Activated T-helper 9 cell treated with anti-CD3 and anti-CD28 coated beads, Interleukin-2, amount 50 U/mL, for 16 hours (primary cell): ENCODE results near the gene DLD.
"Not testable (repeated sequence)": the region's sequence is repeated elsewhere in the genome, so short reads cannot be mapped to it uniquely, and the experiment has no call there.

Source experiments
- DNase-seq: peaks from one replicate; pipeline ENCODE4 v3.0.0-alpha.2; 2020; ENCODE audit warnings: low read depth

Gene DLD

GRCh38 chr7:107874605-107875446 is 16.2 kb upstream of the DLD start:
- DNase-seq = no peak

DNA sequence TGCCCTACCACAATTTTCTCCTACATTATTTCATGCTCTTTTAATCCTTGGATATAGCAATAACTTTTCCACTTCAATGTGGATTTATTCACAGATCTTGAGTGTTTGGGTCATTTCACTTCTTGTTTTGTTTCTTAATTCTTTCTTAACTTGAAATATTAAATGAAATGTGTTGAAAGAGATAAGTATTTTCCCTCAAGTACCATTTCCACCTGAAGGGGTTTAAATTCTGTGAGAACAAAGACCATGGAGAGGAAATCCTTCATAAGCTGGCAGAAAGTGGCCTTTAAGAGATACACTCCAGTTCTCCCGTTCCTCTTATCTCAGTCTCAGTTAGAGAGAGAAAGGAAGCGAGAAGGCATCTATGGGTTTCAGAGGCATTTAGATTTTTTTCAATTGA is 14.1 kb upstream of the DLD start:
- DNase-seq = no peak

- DNase-seq = no peak
These were observed 13.1 kb upstream of the DLD start for GRCh38 chr7:107877731-107878382.

GRCh38 chr7:107878636-107879035 is 12.3 kb upstream of the DLD start:
- no peak for DNase-seq

- DNase-seq = no peak
These were observed 11.5 kb upstream of the DLD start for GRCh38 chr7:107879400-107880035.

GRCh38 chr7:107882766-107883165 is 8.2 kb upstream of the DLD start:
- DNase-seq = no peak

DNA sequence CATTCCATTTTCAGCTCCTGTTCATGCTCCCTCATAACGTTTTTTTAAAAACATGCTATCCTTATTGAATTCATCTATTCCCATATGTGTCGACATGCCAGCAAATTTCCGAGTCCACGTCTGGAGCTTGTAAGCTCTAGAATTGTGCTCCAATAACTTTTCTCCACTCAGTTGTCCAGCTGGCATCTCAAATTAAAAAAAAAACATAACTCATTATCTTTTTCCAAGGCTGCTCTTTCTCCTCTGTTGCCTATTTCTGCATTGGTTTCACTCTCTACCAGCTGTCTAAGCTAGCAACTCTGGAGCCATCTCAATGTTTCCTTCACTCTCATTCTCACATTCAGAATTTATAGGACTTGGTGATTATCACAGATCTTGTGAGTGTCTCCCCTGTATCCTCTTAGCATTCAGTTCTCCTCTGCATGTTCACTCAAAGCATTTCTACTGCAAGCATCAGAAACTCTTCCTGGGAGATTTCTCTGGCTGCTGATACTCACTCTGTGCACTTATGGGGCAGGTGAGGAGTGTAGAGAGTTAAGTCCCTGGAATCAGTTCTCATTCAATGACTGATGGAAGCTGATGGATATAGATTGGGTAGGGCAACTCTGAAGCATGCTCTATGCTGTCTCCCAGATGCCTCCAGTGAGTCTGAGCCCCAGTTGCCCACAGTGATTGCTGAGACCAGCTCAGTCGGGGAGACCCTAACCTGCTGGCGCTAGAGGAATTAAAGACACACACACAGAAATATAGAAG is 6.7 kb upstream of the DLD start:
- DNase-seq = no peak

DNA sequence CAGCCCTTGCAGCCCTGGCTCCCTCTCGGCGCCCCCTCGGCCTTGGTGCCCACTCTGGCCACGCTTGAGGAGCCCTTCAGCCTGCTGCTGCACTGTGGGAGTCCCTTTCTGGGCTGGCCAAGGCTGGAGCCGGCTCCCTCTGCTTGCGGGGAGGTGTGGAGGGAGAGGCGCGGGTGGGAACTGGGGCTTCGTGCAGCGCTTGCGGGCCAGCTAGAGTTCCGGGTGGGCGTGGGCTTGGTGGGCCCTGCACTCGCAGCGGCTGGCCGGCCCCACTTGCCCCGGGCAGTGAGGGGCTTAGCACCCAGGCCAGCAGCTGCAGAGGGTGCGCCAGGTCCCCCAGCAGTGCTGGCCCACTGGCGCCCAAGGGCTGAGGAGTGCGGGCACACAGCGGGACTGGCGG is 3.2 kb upstream of the DLD start:
- DNase-seq = not testable (repeated sequence)

DNA sequence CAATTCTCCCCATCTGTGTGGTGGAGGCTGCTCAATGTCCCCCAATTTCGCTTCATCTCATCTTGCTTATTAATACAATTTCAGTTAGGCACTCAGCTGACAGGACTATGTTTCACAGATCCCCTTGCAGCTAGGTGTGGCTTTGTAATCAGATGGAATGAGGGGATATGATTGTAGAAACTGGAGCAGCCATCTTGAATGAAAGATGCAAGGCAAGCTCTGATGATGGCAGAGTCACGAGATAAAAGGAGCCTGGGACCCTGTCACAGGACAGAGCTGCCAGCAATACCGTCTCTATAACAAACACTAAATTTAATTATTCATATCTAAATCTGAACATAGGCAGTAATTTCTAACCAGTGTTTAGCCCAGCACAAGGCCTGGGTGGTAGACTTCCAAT is 991 bp upstream of the DLD start:
- DNase-seq = no peak

- DNase-seq = no peak
These were observed 456 bp upstream of the DLD start for GRCh38 chr7:107890493-107890961.

- DNase-seq = no peak
These were observed 818 bp downstream of the DLD start for GRCh38 chr7:107891636-107892366.

DNA sequence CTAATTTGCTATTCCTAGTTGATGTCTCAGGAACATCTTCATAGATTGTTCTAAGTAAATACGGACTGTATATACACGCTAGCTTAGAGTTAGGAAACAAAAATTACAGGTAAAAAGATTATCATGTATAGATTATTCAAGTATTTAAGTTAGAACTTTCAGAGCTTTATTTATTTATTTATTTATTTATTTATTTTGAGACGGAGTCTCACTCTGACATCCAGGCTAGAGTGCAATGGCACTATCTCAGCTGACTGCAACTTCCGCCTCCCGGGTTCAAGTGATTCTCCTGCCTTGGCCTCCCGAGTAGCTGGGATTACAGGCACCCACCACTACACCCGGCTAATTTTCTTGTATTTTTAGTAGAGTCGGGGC is 1.4 kb downstream of the DLD start:
- DNase-seq = not testable (repeated sequence)

DNA sequence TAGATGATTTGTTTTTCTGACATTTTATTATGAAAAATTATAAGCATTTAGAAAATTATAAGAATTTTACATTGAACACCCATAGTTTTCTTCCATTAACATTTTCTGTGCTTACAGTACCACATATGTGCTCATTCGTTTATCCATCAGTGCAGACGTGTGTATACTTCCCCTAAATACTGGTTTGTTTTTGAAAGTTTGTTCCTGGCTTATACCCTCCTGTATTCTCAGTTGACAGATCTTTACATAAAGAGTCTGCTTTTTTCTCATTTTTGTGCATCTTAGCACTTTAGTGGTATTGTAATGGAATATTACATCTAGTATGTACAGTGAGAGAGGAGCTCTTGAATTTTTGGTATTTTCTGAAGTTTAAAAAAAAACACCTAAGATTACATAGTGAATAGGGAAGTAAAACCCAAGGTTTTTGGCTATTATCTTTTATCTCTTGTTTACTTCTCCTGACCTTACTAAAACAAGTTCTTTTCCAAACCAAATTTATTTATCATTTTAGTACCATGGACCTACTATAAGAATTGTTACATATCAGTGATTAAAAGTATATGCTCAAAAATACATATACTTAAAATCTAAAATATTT is 8.1 kb downstream of the DLD start:
- no peak for DNase-seq

DNA sequence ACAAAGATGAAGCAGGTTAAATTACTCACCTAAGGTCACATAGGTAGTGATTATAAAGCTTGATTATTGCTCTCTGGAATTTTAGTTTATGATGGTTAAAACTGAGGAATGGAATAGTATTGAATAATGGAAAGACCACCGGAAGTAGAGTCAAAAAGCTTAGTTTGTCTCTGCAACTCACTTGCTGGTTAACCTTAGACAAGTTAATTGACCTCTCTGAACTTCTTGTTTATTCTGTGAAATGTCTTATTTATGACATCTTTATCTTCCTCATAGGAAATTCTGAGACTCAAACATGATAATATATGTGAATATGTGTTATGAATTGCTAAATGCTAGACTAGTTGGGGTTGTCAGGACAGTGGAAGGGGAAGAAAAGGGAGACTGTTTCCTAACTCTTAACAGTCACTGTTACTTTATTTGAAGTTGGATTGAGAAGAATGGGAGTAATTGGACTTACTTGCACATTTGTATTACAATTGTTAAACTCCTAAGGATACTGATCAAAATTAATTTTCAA is 9.6 kb downstream of the DLD start:
- DNase-seq = no peak

DNA sequence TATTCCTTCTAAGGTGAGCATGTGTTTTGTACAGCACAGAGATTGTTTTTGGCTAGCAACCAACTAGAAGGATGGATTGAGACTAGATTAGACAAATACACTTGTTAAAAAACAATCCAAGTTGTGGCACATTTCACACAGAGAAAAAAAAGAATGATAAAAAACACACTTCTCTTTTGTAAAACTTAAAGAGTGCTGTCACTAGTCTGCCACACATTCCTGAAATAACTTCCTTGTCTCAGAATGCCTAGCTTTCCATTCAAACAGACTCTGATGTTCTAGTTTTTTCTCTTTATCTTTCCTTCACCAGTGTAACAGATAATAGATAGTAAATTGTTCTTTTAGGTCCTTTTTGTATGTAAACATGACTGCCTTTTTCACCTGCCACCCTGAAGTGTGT is 11.4 kb downstream of the DLD start:
- DNase-seq = no peak

DNA sequence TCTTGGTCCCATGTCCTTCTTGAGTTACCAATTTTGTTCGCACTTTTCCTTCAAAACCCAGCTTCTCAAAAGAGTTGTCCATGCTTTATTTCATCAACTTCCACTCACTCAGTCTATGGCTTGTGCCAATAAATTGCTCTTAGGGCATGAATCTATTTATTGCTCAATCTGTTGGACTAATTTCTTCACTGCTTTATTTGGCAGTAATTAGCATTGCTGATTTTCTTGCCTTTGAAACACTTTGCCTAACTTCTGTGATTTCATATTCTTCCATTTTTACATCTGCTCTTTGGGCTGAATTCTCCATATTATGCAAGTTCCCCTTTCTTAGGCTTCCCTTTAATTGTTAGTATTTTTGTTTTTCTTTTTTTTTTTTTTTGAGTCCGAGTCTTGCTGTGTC is 16.8 kb downstream of the DLD start:
- DNase-seq = no peak

GRCh38 chr7:107909445-107909844 is 18.5 kb downstream of the DLD start:
- DNase-seq = no peak

- DNase-seq = no peak
These were observed 21.0 kb downstream of the DLD start for GRCh38 chr7:107911981-107912380.

DNA sequence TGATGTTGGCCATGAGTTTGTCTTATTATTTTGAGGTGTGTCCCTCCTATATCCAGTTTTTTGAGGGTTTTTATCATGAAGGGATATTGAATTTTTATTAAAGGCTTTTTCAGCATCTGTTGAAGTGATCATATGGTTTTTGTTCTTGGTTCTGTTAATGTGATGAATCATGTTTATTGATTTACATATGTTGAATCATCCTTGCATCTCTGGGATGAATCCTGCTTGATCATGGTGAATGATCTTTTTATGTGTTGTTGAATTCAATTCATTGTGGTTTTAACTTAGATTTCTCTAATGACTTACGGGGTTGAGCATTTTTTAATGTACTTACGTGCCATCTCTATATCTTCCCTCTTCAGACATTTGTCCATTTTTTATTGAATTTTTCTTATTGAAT is 22.9 kb downstream of the DLD start:
- DNase-seq = no peak

DNA sequence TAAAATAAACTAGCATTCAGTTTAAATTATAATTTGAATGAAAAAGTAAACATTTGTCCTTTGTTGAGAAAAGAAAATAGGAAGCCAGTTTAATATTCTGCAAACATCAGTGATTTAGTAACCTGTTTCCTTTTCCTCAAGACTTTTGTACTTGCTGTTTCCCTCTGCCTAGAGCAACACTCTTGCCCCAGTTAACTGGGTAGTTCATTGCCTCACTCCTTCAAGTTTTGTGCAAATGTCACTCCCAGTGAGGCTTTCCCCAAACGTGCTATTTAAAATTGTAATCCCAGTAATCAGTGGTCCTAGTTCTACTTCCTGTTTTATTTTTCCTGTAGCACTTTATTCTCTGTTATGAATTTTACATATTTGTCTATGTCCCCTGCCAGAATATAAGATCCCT is 23.8 kb downstream of the DLD start:
- no peak for DNase-seq

GRCh38 chr7:107915541-107915940 is 24.6 kb downstream of the DLD start:
- DNase-seq = no peak
